ENCODE data around the gene CNTN2. TPM values are rescaled to one million over a fixed set of nuclear protein-coding genes. Genes with fewer than 3 reads are reported as not detected.

CNTN2 gene
- total and polyA plus RNA-seq, 8 donors: 0.12 to 2.2 (median 0.58) TPM; not detected in 3

GRCh38 chr1:205004351-205004750 lies 38.7 kb upstream of the CNTN2 start:
- no peaks in the 10 kb centered on the region for H3K4me1 ChIP-seq
- no peak overlapping the region for H3K4me3 ChIP-seq
- peaks cover 0 to 5% (median 0%) of the 10 kb centered on the region in 3 donors for H3K27me3 ChIP-seq
- no peaks in the 10 kb centered on the region for H3K9me3 ChIP-seq
- TF ChIP-seq POLR2A (IDR thresholded peaks at IDR 0.05) (no peak), POLR2AphosphoS5 (IDR thresholded peaks at IDR 0.05) (no peak), EP300 (IDR thresholded peaks at IDR 0.05) (no peak), CTCF (IDR thresholded peaks at IDR 0.05) (no peak)
- 60 to 74% (median 63%) methylated on average over 3 of the region's 3 CpGs for WGBS, 5 donors
- DNase-seq: no peak
- H3K27ac ChIP-seq: no peak overlapping the region
- intact Hi-C loops (cut with DNase I; ENCODE audit: low total_unique reads): no loop called here
- no peaks in the 10 kb centered on the region for H3K36me3 ChIP-seq

- H3K36me3 ChIP-seq: no peaks in the 10 kb centered on the region
- peaks cover 0 to 5% (median 4%) of the 10 kb centered on the region in 4 donors for H3K4me1 ChIP-seq
- no peaks in the 10 kb centered on the region for H3K9me3 ChIP-seq
- intact Hi-C loops (cut with DNase I; ENCODE audit: low total_unique reads): no loop called here
- no peak for TF ChIP-seq CTCF (IDR thresholded peaks at IDR 0.05)
- TF ChIP-seq EP300 (IDR thresholded peaks at IDR 0.05): no peak
- TF ChIP-seq POLR2A (IDR thresholded peaks at IDR 0.05): no peak
- TF ChIP-seq POLR2AphosphoS5 (IDR thresholded peaks at IDR 0.05): no peak
- no peaks in the 10 kb centered on the region for H3K27me3 ChIP-seq
- WGBS, 5 donors: 80 to 86% (median 85%) methylated on average over 5 to 8 of the region's 8 CpGs
- no peak overlapping the region for H3K4me3 ChIP-seq
- no peak for DNase-seq
- H3K27ac ChIP-seq: no peak overlapping the region
Measured at GRCh38 chr1:205008896-205009295, 34.1 kb upstream of the CNTN2 start.

GRCh38 chr1:205009670-205010069 lies 33.3 kb upstream of the CNTN2 start:
- Histone ChIP-seq H3K27ac (no peak overlapping the region), H3K9me3 (no peaks in the 10 kb centered on the region), H3K4me1 (peaks cover 0 to 12% (median 11%) of the 10 kb centered on the region in 4 donors), H3K4me3 (no peak overlapping the region), H3K27me3 (no peaks in the 10 kb centered on the region), H3K36me3 (no peaks in the 10 kb centered on the region)
- intact Hi-C loops (cut with DNase I; ENCODE audit: low total_unique reads): no loop called here
- TF ChIP-seq POLR2AphosphoS5 (IDR thresholded peaks at IDR 0.05) (no peak), POLR2A (IDR thresholded peaks at IDR 0.05) (no peak)
- no peak for DNase-seq
- WGBS, 5 donors: 90 to 92% (median 90%) methylated on average over 12 of the region's 12 CpGs

GRCh38 chr1:205012391-205013140 lies 30.4 kb upstream of the CNTN2 start:
- Histone ChIP-seq H3K4me1 (peaks cover 0 to 15% (median 11%) of the 10 kb centered on the region in 4 donors), H3K9me3 (no peaks in the 10 kb centered on the region), H3K4me3 (no peak overlapping the region), H3K27me3 (no peaks in the 10 kb centered on the region), H3K27ac (no peak overlapping the region), H3K36me3 (peaks cover 0 to 3% (median 0%) of the 10 kb centered on the region in 4 donors)
- intact Hi-C loops (cut with DNase I; ENCODE audit: low total_unique reads): no loop called here
- 63 to 78% (median 70%) methylated on average over 12 to 13 of the region's 13 CpGs for WGBS, 5 donors
- DNase-seq: no peak
- TF ChIP-seq EP300 (IDR thresholded peaks at IDR 0.05): no peak
- no peak for TF ChIP-seq POLR2A (IDR thresholded peaks at IDR 0.05)
- TF ChIP-seq POLR2AphosphoS5 (IDR thresholded peaks at IDR 0.05): no peak
- no peak for TF ChIP-seq CTCF (IDR thresholded peaks at IDR 0.05)
